ENCODE results near the gene HEATR5A. TPM values are rescaled to one million over a fixed set of nuclear protein-coding genes. Genes with fewer than 3 reads are reported as not detected.
"Not testable (repeated sequence)": the region's sequence is repeated elsewhere in the genome, so short reads cannot be mapped to it uniquely, and the experiment has no call there.

HEATR5A gene
- polyA plus RNA-seq, 1 of the 3 experiments (the other 2 are of a cell fraction), result 7.1 TPM

DNA sequence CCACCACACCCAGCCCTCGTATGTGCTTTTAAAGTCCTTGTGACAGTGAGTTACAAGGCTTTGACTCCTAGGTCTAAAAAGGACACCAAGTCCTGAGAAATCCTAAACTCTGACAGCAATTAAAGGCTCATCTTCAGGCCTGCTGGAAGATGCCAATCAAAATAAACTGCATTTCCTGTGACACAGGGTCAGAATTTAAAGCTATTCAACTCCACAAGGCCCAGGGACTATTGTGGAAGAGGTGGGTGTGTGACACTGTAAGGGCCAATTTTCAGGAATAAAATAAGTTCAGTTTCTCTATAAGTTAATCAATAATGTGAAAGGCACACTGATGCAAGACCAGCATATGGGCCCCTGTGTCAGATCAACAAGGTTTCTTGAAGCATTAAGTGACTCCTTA lies 143.3 kb downstream of the HEATR5A start:
- H3K4me3 ChIP-seq (ENCODE audit: low read depth in 2 of 2, low read length in 1 of 2), result no peak overlapping the region
- POLR2A ChIA-PET, result no interaction called here
- H3K79me2 ChIP-seq (ENCODE audit: insufficient read depth), result no peaks in the 10 kb centered on the region
- no peaks in the 10 kb centered on the region for H3K36me3 ChIP-seq (replicated peaks in 1 of 2; ENCODE audit: control insufficient read depth in 1 of 2, insufficient read depth in 2 of 2, low read length in 1 of 2)
- no peaks in the 10 kb centered on the region for H3K27me3 ChIP-seq (ENCODE audit: insufficient read depth)
- no peaks in the 10 kb centered on the region for H3K9me2 ChIP-seq
- H3K4me1 ChIP-seq (ENCODE audit: control insufficient read depth in 1 of 2, insufficient read depth in 2 of 2, low read depth in 1 of 2, low read length in 1 of 2), result no peaks in the 10 kb centered on the region
- H3K27ac ChIP-seq (ENCODE audit: low read depth in 2 of 2, low read length in 1 of 2), result no peak overlapping the region
- H3K4me2 ChIP-seq, result no peak overlapping the region
- no peaks in the 10 kb centered on the region for H3F3A ChIP-seq (replicated peaks; ENCODE audit: insufficient read depth)
- no peak overlapping the region for H2AFZ ChIP-seq (ENCODE audit: low read depth)
- no peaks in the 10 kb centered on the region for H4K20me1 ChIP-seq (ENCODE audit: insufficient read depth)
- DNase-seq, result no peak
- WGBS (ENCODE audit: low lambda C conversion rate), result 8% methylated on average over 1 of the region's 1 CpG
- CTCF ChIA-PET, result no interaction called here
- no peaks in the 10 kb centered on the region for H3K9me3 ChIP-seq
- H3K9ac ChIP-seq, result no peak overlapping the region
- TF ChIP-seq YY1 (IDR thresholded peaks at IDR 0.05; ENCODE audit: low read depth) (no peak), TAF1 (IDR thresholded peaks at IDR 0.05; ENCODE audit: borderline replicate concordance, low read depth, low read length) (no peak), REST (IDR thresholded peaks at IDR 0.05; ENCODE audit: low read depth, low read length) (no peak), CHD2 (IDR thresholded peaks at IDR 0.05; ENCODE audit: low read length, partially characterized antibody) (no peak), TEAD4 (IDR thresholded peaks at IDR 0.05; ENCODE audit: borderline replicate concordance, insufficient read depth) (no peak), FOXJ3 (CRISPR knock-in tag; IDR thresholded peaks at IDR 0.05) (no peak), FOXM1 (IDR thresholded peaks at IDR 0.05; ENCODE audit: low read depth) (no peak), POLR2AphosphoS5 (IDR thresholded peaks at IDR 0.05; ENCODE audit: low read depth, low read length) (no peak), ZBTB33 (IDR thresholded peaks at IDR 0.05; ENCODE audit: borderline replicate concordance, low read depth) (no peak)
- TF ChIP-seq, protein P1, sequence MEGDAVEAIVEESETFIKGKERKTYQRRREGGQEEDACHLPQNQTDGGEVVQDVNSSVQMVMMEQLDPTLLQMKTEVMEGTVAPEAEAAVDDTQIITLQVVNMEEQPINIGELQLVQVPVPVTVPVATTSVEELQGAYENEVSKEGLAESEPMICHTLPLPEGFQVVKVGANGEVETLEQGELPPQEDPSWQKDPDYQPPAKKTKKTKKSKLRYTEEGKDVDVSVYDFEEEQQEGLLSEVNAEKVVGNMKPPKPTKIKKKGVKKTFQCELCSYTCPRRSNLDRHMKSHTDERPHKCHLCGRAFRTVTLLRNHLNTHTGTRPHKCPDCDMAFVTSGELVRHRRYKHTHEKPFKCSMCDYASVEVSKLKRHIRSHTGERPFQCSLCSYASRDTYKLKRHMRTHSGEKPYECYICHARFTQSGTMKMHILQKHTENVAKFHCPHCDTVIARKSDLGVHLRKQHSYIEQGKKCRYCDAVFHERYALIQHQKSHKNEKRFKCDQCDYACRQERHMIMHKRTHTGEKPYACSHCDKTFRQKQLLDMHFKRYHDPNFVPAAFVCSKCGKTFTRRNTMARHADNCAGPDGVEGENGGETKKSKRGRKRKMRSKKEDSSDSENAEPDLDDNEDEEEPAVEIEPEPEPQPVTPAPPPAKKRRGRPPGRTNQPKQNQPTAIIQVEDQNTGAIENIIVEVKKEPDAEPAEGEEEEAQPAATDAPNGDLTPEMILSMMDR (IDR thresholded peaks at IDR 0.05), result no peak

DNA sequence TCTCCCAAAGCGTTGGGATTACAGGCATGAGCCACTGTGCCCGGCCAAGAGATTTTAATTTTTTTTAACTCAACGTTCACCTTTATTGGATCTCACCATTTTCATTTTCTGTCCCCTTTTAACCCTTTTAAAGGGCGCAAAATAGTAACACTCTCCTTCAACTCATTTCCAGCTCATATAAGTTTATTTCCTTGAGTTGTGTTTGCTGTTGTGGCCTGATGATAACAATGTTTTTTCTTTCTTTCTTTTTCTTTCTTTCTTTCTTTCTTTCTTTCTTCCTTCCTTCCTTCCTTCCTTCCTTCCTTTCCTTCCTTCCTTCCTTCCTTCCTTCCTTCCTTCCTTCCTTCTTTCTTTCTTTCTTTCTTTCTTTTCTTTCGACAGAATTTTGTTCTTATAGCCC lies 143.9 kb downstream of the HEATR5A start:
- H2AFZ ChIP-seq (ENCODE audit: low read depth); H3F3A ChIP-seq (replicated peaks; ENCODE audit: insufficient read depth); H4K20me1 ChIP-seq (ENCODE audit: insufficient read depth); H3K27me3 ChIP-seq (ENCODE audit: insufficient read depth); H3K4me1 ChIP-seq (ENCODE audit: control insufficient read depth in 1 of 2, insufficient read depth in 2 of 2, low read depth in 1 of 2, low read length in 1 of 2); H3K9ac ChIP-seq; H3K9me3 ChIP-seq; H3K4me3 ChIP-seq (ENCODE audit: low read depth in 2 of 2, low read length in 1 of 2); H3K36me3 ChIP-seq (replicated peaks in 1 of 2; ENCODE audit: control insufficient read depth in 1 of 2, insufficient read depth in 2 of 2, low read length in 1 of 2); H3K79me2 ChIP-seq (ENCODE audit: insufficient read depth); H3K27ac ChIP-seq (ENCODE audit: low read depth in 2 of 2, low read length in 1 of 2); H3K9me2 ChIP-seq; H3K4me2 ChIP-seq; DNase-seq; POLR2A ChIA-PET: not testable (repeated sequence)
- 46% methylated on average over 5 of the region's 5 CpGs for WGBS (ENCODE audit: low lambda C conversion rate)
- CTCF ChIA-PET, result interaction anchor here (0.7 kb wide), 1 partner anchor 1680 kb away, joined by 3 read pairs; no protein-coding TSS in a partner anchor
